ENCODE measurements around the gene SPACA5.
A peak's percentile ranks its signal among the peaks of the same experiment; 100 is the strongest.
"Not testable (repeated sequence)": the region's sequence is repeated elsewhere in the genome, so short reads cannot be mapped to it uniquely, and the experiment has no call there.

The SPACA5 gene

GRCh38 chrX:48003758-48004457 is 2.9 kb upstream of the SPACA5 start, which contains the start of gene ZNF182:
ZNF182 (minus strand) TSS chrX:48003989; CDS start chrX:48002609, 1,380 bp downstream.
- peak; percentile 47 for DNase-seq (ENCODE audit: insufficient read length, low spot score)
- TF ChIP-seq POLR2A (IDR thresholded peaks at IDR 0.05; ENCODE audit: low read depth, low read length), result peak; percentile 37; the same call in 1 of the 2 replicates
- no peak for FAIRE-seq

- DNase-seq (ENCODE audit: insufficient read length, low spot score); FAIRE-seq: not testable (repeated sequence)
These were observed 2.7 kb downstream of the SPACA5 start for GRCh38 chrX:48009445-48009960.

- not testable (repeated sequence) for DNase-seq (ENCODE audit: insufficient read length, low spot score); FAIRE-seq
These were observed 10.0 kb downstream of the SPACA5 start for GRCh38 chrX:48016583-48017310.

- DNase-seq (ENCODE audit: insufficient read length, low spot score); FAIRE-seq: not testable (repeated sequence)
These were observed 13.1 kb downstream of the SPACA5 start for GRCh38 chrX:48019892-48020291.

- FAIRE-seq, result not testable (repeated sequence)
These were observed 13.7 kb downstream of the SPACA5 start for GRCh38 chrX:48020472-48020871.

GRCh38 chrX:48021026-48021900 is 14.5 kb downstream of the SPACA5 start:
- no peak for TF ChIP-seq POLR2A (IDR thresholded peaks at IDR 0.05; ENCODE audit: low read depth, low read length)
- FAIRE-seq (no peak), DNase-seq (ENCODE audit: insufficient read length, low spot score) (no peak)

More at GRCh38 chrX:48020472-48020871, 13.7 kb downstream of the SPACA5 start:
- DNase-seq (ENCODE audit: insufficient read length, low spot score), result not testable (repeated sequence)

- FAIRE-seq (no peak), DNase-seq (ENCODE audit: insufficient read length, low spot score) (no peak)
- no peak for TF ChIP-seq POLR2A (IDR thresholded peaks at IDR 0.05; ENCODE audit: low read depth, low read length)
These were observed 15.3 kb downstream of the SPACA5 start for GRCh38 chrX:48022100-48022499.

GRCh38 chrX:48022738-48023137 is 15.9 kb downstream of the SPACA5 start:
- no peak for FAIRE-seq
- no peak for TF ChIP-seq POLR2A (IDR thresholded peaks at IDR 0.05; ENCODE audit: low read depth, low read length)

GRCh38 chrX:48025561-48025960 is 18.8 kb downstream of the SPACA5 start:
- FAIRE-seq (no peak), DNase-seq (ENCODE audit: insufficient read length, low spot score) (no peak)
- no peak for TF ChIP-seq POLR2A (IDR thresholded peaks at IDR 0.05; ENCODE audit: low read depth, low read length)

More at GRCh38 chrX:48022738-48023137, 15.9 kb downstream of the SPACA5 start:
- DNase-seq (ENCODE audit: insufficient read length, low spot score), result no peak

- FAIRE-seq; DNase-seq (ENCODE audit: insufficient read length, low spot score): not testable (repeated sequence)
These were observed 20.8 kb downstream of the SPACA5 start for GRCh38 chrX:48027545-48027944.

- no peak for TF ChIP-seq POLR2A (IDR thresholded peaks at IDR 0.05; ENCODE audit: low read depth, low read length)
- DNase-seq (ENCODE audit: insufficient read length, low spot score) (no peak), FAIRE-seq (no peak)
These were observed 21.3 kb downstream of the SPACA5 start for GRCh38 chrX:48028091-48028490.

GRCh38 chrX:48030237-48030636 is 23.4 kb downstream of the SPACA5 start:
- TF ChIP-seq POLR2A (IDR thresholded peaks at IDR 0.05; ENCODE audit: low read depth, low read length), result no peak
- FAIRE-seq (no peak), DNase-seq (ENCODE audit: insufficient read length, low spot score) (no peak)

- not testable (repeated sequence) for FAIRE-seq; DNase-seq (ENCODE audit: insufficient read length, low spot score)
These were observed 23.9 kb downstream of the SPACA5 start for GRCh38 chrX:48030641-48031173.

- TF ChIP-seq POLR2A (IDR thresholded peaks at IDR 0.05; ENCODE audit: low read depth, low read length), result no peak
- FAIRE-seq, result no peak
- DNase-seq (ENCODE audit: insufficient read length, low spot score), result no peak
These were observed 29.1 kb downstream of the SPACA5 start for GRCh38 chrX:48035891-48036290.
